K562 (cell line): ENCODE data around the gene GFOD1. TPM values are rescaled to one million over a fixed set of nuclear protein-coding genes. Genes with fewer than 3 reads are reported as not detected.
A peak's percentile ranks its signal among the peaks of the same experiment; 100 is the strongest.

Source experiments
- ATAC-seq: fragments of 200-7000 bp; cut with Tn5 transposase; 3 replicates; pipeline ENCODE4 v1.9.1; 2020; ENCODE audit warnings: moderate library complexity
- BruUV-seq: library from RNA; stranded (reverse); fragments of 400-500 nt; replicated peaks from 2 replicates; lab custom pipeline; 2021; lab: Mats Ljungman, UMichigan
- CTCF ChIA-PET: fragments of 300-600 bp; formaldehyde crosslinking; extraction: SDS; loops from one replicate; lab custom pipeline; 2021; ENCODE audit warnings: low intra/inter-chr PET ratio; lab: Yijun Ruan, JAX
- POLR2A ChIA-PET: fragments of 300-600, 350-650 bp; sonication (Branson Sonifier 250); formaldehyde crosslinking; extraction: SDS; loops from one replicate; lab custom pipeline; 2021; ENCODE audit warnings: antibody characterized with exemption, inconsistent platforms; lab: Yijun Ruan, JAX
- DNase-seq, 4 experiments: peaks; one replicate each; pipeline versions ENCODE4 v3.0.0 to v3.0.0-alpha.2; 2011 to 2018; ENCODE audit warnings: low spot score in 3 of 4, mixed read lengths in 3 of 4; ENCODE audit errors: extremely low read depth in 1 of 4
- FAIRE-seq: peaks from 2 replicates; lab custom pipeline; 2011; peaks lifted over from hg19 to GRCh38; lab: Jason Lieb, UNC
- H2AFZ ChIP-seq: 2 replicates; pipeline ENCODE4 v1.6.0; 2011; ENCODE audit warnings: low read depth, low read length, control low read depth, inconsistent platforms
- H3K27ac ChIP-seq: fragments of 200-600 bp; 3 replicates; pipeline ENCODE4 v1.8.0; 2011; ENCODE audit warnings: low read depth, mild to moderate bottlenecking, control low read depth, inconsistent platforms, low read length, moderate library complexity, mixed read lengths; ENCODE audit errors: extremely low read depth
- H3K27me3 ChIP-seq, 2 experiments: fragments of 300-600 bp in 1 of 2; 2 replicates in 1 of 2; 3 replicates in 1 of 2; pipeline versions ENCODE4 v1.6.0 to v1.8.0; 2011; ENCODE audit warnings: inconsistent platforms in 2 of 2, low read length in 2 of 2, mild to moderate bottlenecking in 1 of 2, mixed read lengths in 1 of 2, moderate library complexity in 1 of 2; ENCODE audit not compliant: control insufficient read depth in 2 of 2, insufficient read depth in 2 of 2
- H3K36me3 ChIP-seq: fragments of 300-600 bp; 3 replicates; pipeline ENCODE4 v1.8.0; 2011; ENCODE audit warnings: mild to moderate bottlenecking, low read length, inconsistent platforms; ENCODE audit not compliant: control insufficient read depth, insufficient read depth
- H3K4me1 ChIP-seq, 2 experiments: fragments of 200-600 bp in 1 of 2; replicated peaks in 1 of 2; 2 replicates in 1 of 2; 3 replicates in 1 of 2; pipeline versions ENCODE4 v1.5.1 to v1.8.0; 2011; ENCODE audit warnings: inconsistent platforms in 2 of 2, low read length in 2 of 2, mild to moderate bottlenecking in 1 of 2, mixed read lengths in 1 of 2, moderate library complexity in 1 of 2; ENCODE audit not compliant: control insufficient read depth in 2 of 2, insufficient read depth in 2 of 2
- H3K4me2 ChIP-seq: 2 replicates; pipeline ENCODE4 v1.6.1; 2011; ENCODE audit warnings: low read length, control low read depth, inconsistent platforms, mixed read lengths; ENCODE audit not compliant: insufficient read depth
- H3K4me3 ChIP-seq: fragments of 200-600 bp; sonication (generic), shearing (Covaris generic); 2 replicates; pipeline ENCODE4 v1.5.1; 2016; ENCODE audit warnings: control low read depth, inconsistent platforms
- H3K79me2 ChIP-seq: fragments of 200-600 bp; 3 replicates; pipeline ENCODE4 v1.8.0; 2011; ENCODE audit warnings: low read length, inconsistent platforms; ENCODE audit not compliant: control insufficient read depth, insufficient read depth
- H3K9ac ChIP-seq, 2 experiments: 2 replicates each; pipeline versions ENCODE4 v1.6.0 to v1.6.1; 2011; ENCODE audit warnings: low read depth in 2 of 2, low read length in 2 of 2, control low read depth in 1 of 2, inconsistent platforms in 1 of 2, mild to moderate bottlenecking in 1 of 2, mixed read lengths in 1 of 2; ENCODE audit not compliant: insufficient read depth in 1 of 2
- H3K9me1 ChIP-seq: one replicate; pipeline ENCODE4 v1.6.0; 2011; ENCODE audit warnings: inconsistent platforms, mild to moderate bottlenecking, low read length, moderate library complexity; ENCODE audit not compliant: control insufficient read depth, insufficient read depth
- H3K9me3 ChIP-seq: replicated peaks from 2 replicates; pipeline ENCODE4 v1.5.1; 2011; ENCODE audit warnings: low read depth, low read length, inconsistent platforms; ENCODE audit not compliant: control insufficient read depth, insufficient read depth
- H4K20me1 ChIP-seq: replicated peaks from 2 replicates; pipeline ENCODE4 v1.6.1; 2011; ENCODE audit warnings: low read length, inconsistent platforms, mixed read lengths; ENCODE audit not compliant: control insufficient read depth, insufficient read depth
- BRD9 ChIP-seq: fragments of 450-650 bp; IDR thresholded peaks from 2 replicates; pipeline ENCODE4 v1.6.1; 2018; ENCODE audit warnings: low read depth; ENCODE audit not compliant: partially characterized antibody
- CLOCK ChIP-seq: fragments of 250-450 bp; sonication (Bioruptor Pico); IDR thresholded peaks from 2 replicates; pipeline ENCODE4 v1.4.0; 2020; ENCODE audit warnings: mild to moderate bottlenecking, moderate library complexity, borderline replicate concordance
- CTBP1 ChIP-seq: fragments of 450-650 bp; IDR thresholded peaks from 2 replicates; pipeline ENCODE4 v1.6.1; 2016; ENCODE audit warnings: borderline replicate concordance
- CXXC5 ChIP-seq: fragments of 250-450 bp; sonication (Bioruptor Pico); IDR thresholded peaks from 2 replicates; pipeline ENCODE4 v1.8.0; 2022; ENCODE audit warnings: inconsistent platforms, mild to moderate bottlenecking, moderate library complexity
- KAT7 ChIP-seq: sonication (generic); formaldehyde crosslinking; IDR thresholded peaks from 2 replicates; pipeline ENCODE4 v1.8.0; 2022; ENCODE audit warnings: missing genetic modification reagents, mild to moderate bottlenecking, borderline replicate concordance
- NFRKB ChIP-seq: fragments of 450-650 bp; IDR thresholded peaks from 2 replicates; pipeline ENCODE4 v1.6.1; 2016; ENCODE audit warnings: low read depth
- NRF1 ChIP-seq, 2 experiments: fragments of 450-650 bp; IDR thresholded peaks in 1 of 2; conservative IDR thresholded peaks in 1 of 2; 2 replicates each; pipeline ENCODE4 v1.6.1; 2014; ENCODE audit warnings: mild to moderate bottlenecking in 2 of 2
- RBM15 ChIP-seq: fragments of 200-400 bp; formaldehyde crosslinking; IDR thresholded peaks from 2 replicates; pipeline ENCODE4 v1.6.1; 2018; ENCODE audit warnings: mild to moderate bottlenecking, low read length, moderate library complexity; ENCODE audit not compliant: insufficient read depth
- SMARCA4 ChIP-seq: fragments of 450-650 bp; IDR thresholded peaks from 2 replicates; pipeline ENCODE4 v1.6.1; 2016
- ZBTB1 ChIP-seq: sonication (generic); formaldehyde crosslinking; IDR thresholded peaks from 2 replicates; pipeline ENCODE4 v1.8.1; 2023; ENCODE audit warnings: missing genetic modification reagents, low read depth, mild to moderate bottlenecking, borderline replicate concordance
- ZNF561 ChIP-seq: fragments of 450-650 bp; formaldehyde crosslinking; conservative IDR thresholded peaks from 2 replicates; pipeline ENCODE4 v1.4.0; 2020; ENCODE audit warnings: mild to moderate bottlenecking, moderate library complexity
- ZNF668 ChIP-seq: fragments of 250-450 bp; sonication (Bioruptor Pico); IDR thresholded peaks from 2 replicates; pipeline ENCODE4 v1.8.0; 2022; ENCODE audit warnings: mild to moderate bottlenecking, inconsistent platforms
- ZNF778 ChIP-seq: fragments of 450-650 bp; formaldehyde crosslinking; IDR thresholded peaks from 2 replicates; pipeline ENCODE4 v1.4.0; 2020; ENCODE audit warnings: mild to moderate bottlenecking, moderate library complexity
- WGBS: fragments of 100-300 bp; shearing (Covaris generic); methylation state at CpG from one replicate; pipeline ENCODE4 v1.1.6; 2016; ENCODE audit warnings: low coverage, mixed read lengths; ENCODE audit not compliant: insufficient coverage; ENCODE audit errors: missing lambda C conversion rate; 5-methylcytosine and 5-hydroxymethylcytosine counted together
- in situ Hi-C: fragments of 300-500 bp; cut with MboI; formaldehyde crosslinking; loops from 4 replicates; pipeline ENCODE4 v1.15.0; 2018; ENCODE audit warnings: inconsistent platforms, mixed read lengths
- intact Hi-C: fragments of 100-400 bp; cut with micrococcal nuclease; formaldehyde crosslinking; loops from 2 replicates; pipeline ENCODE4 v1.14.2; 2022
- polyA plus RNA-seq, 8 experiments: library from polyadenylated mRNA; depleted of rRNA in 4 of 8; stranded (reverse) in 5 of 8; unstranded in 3 of 8; fragments of >200 nt; fragmentation: Nextera tagmentation in 2 of 8; fragmentation: Illumina TruSeq in 1 of 8; extraction: Ambion mirVana in 2 of 8; extraction: Trizol in 1 of 8; gene quantifications; 2 replicates each; pipeline versions ENCODE4 v1.2.1 to v1.2.3, GENCODE V29; 2011 to 2014; ENCODE audit warnings: inconsistent platforms in 1 of 8, missing spikeins in 1 of 8
- total RNA-seq, 7 experiments: library from RNA; depleted of rRNA in 6 of 7; stranded (reverse); fragments of >200 nt in 6 of 7; fragmentation: Illumina TruSeq in 2 of 7; extraction: Trizol in 2 of 7; gene quantifications; 2 replicates each; pipeline versions ENCODE4 v1.2.1 to v1.2.3, GENCODE V29; 2011 to 2021; ENCODE audit warnings: low replicate concordance in 1 of 7

GFOD1 gene
- total and polyA plus RNA-seq, 9 of the 15 experiments (the other 6 are each of a cell fraction or from before 2014, with no cell fraction given), result 3.8 to 12.0 (median 8.2) TPM

- CTCF ChIA-PET, result interaction anchor here (0.6 kb wide), 1 partner anchor 155 kb away, joined by 5 read pairs; no protein-coding TSS in a partner anchor
- FAIRE-seq, result no peak
Measured at GRCh38 chr6:13522656-13523055, 35.3 kb upstream of the GFOD1 start.

GRCh38 chr6:13519839-13520238 is 32.4 kb upstream of the GFOD1 start:
- ATAC-seq, result no peak
- Histone ChIP-seq H3K4me2 (no peak overlapping the region), H2AFZ (no peak overlapping the region), H4K20me1 (no peaks in the 10 kb centered on the region), H3K36me3 (no peaks in the 10 kb centered on the region), H3K4me3 (no peak overlapping the region), H3K9me1 (no peaks in the 10 kb centered on the region), H3K27ac (no peak overlapping the region), H3K9me3 (no peaks in the 10 kb centered on the region), H3K4me1 (no peaks in the 10 kb centered on the region), H3K27me3 (peaks cover 27 to 44% of the 10 kb centered on the region in 2 experiments), H3K9ac (no peak overlapping the region), H3K79me2 (no peaks in the 10 kb centered on the region)
- CTCF ChIA-PET, result no interaction called here
- TF ChIP-seq NFRKB (no peak), RBM15 (no peak), BRD9 (no peak), CLOCK (CRISPR knock-in tag) (no peak), ZNF778 (CRISPR knock-in tag) (no peak), KAT7 (CRISPR knock-in tag) (no peak), NRF1 (conservative IDR thresholded peaks at IDR 0.05 in 1 of 2, IDR thresholded peaks at IDR 0.05 in 1 of 2) (peak; percentile 46 to 64; a peak in 3 of 4 replicates)
- in situ Hi-C loops (no loop called here), intact Hi-C loops (no loop called here)
- BruUV-seq, result no TSS peak
- 12% methylated on average over 4 of the region's 4 CpGs for WGBS
- FAIRE-seq, result no peak
- POLR2A ChIA-PET, result interaction anchor here (1.4 kb wide), 1 partner anchor 13 kb away, joined by 7 read pairs; no protein-coding TSS in a partner anchor
- DNase-seq, result no peak

More at GRCh38 chr6:13522656-13523055, 35.3 kb upstream of the GFOD1 start:
- DNase-seq (no peak), ATAC-seq (no peak)
- POLR2A ChIA-PET, result no interaction called here
- H3K27me3 ChIP-seq, result peaks cover 23 to 42% of the 10 kb centered on the region in 2 experiments
- no peaks in the 10 kb centered on the region for H3K9me3 ChIP-seq
- BruUV-seq, result no TSS peak
- no peak overlapping the region for H3K4me2 ChIP-seq
- no peaks in the 10 kb centered on the region for H3K9me1 ChIP-seq
- WGBS, result 13% methylated on average over 4 of the region's 4 CpGs
- H2AFZ ChIP-seq, result no peak overlapping the region
- no peak overlapping the region for H3K27ac ChIP-seq
- no peak overlapping the region for H3K4me3 ChIP-seq
- intact Hi-C loops (no loop called here), in situ Hi-C loops (no loop called here)
- no peak overlapping the region for H3K9ac ChIP-seq
- H4K20me1 ChIP-seq, result no peaks in the 10 kb centered on the region
- no peaks in the 10 kb centered on the region for H3K36me3 ChIP-seq
- no peaks in the 10 kb centered on the region for H3K79me2 ChIP-seq
- TF ChIP-seq ZBTB1 (CRISPR knock-in tag), result no peak
- no peak for TF ChIP-seq CXXC5
- TF ChIP-seq CTBP1, result no peak
- no peak for TF ChIP-seq SMARCA4
- TF ChIP-seq ZNF561 (CRISPR knock-in tag), result no peak
- TF ChIP-seq ZNF668 (CRISPR knock-in tag), result no peak
- no peaks in the 10 kb centered on the region for H3K4me1 ChIP-seq
